K562 (cell line): Measurements from ENCODE around the gene PPP1R14C. TPM values are rescaled to one million over a fixed set of nuclear protein-coding genes. Genes with fewer than 3 reads are reported as not detected.

ENCODE experiments used
- ADNP ChIP-seq: fragments of 200-800 bp; sonication (Bioruptor generic); IDR thresholded peaks from 2 replicates; pipeline ENCODE4 v1.6.1; 2016; ENCODE audit warnings: missing genetic modification characterization, missing compliant biosample characterization
- BRD9 ChIP-seq: fragments of 450-650 bp; IDR thresholded peaks from 2 replicates; pipeline ENCODE4 v1.6.1; 2018; ENCODE audit warnings: low read depth; ENCODE audit not compliant: partially characterized antibody
- CBFA2T2 ChIP-seq: fragments of 450-650 bp; conservative IDR thresholded peaks from 2 replicates; pipeline ENCODE4 v1.6.1; 2017; ENCODE audit warnings: mild to moderate bottlenecking
- DLX4 ChIP-seq: fragments of 250-450 bp; sonication (Bioruptor Pico); IDR thresholded peaks from 2 replicates; pipeline ENCODE4 v1.6.1; 2021; ENCODE audit warnings: mild to moderate bottlenecking
- E4F1 ChIP-seq: fragments of 250-450 bp; sonication (Bioruptor Pico); IDR thresholded peaks from 2 replicates; pipeline ENCODE4 v1.5.0; 2021; ENCODE audit warnings: mild to moderate bottlenecking, borderline replicate concordance
- HMBOX1 ChIP-seq: sonication (generic); IDR thresholded peaks from 2 replicates; pipeline ENCODE4 v1.6.1; 2016
- KDM4B ChIP-seq, 2 experiments: fragments of 450-650 bp in 1 of 2; sonication (generic) in 1 of 2; IDR thresholded peaks; 2 replicates each; pipeline ENCODE4 v1.6.1; 2016 to 2017; ENCODE audit warnings: borderline replicate concordance in 2 of 2, antibody characterized with exemption in 1 of 2, low read depth in 1 of 2, mild to moderate bottlenecking in 1 of 2
- KDM5B ChIP-seq: fragments of 200-600 bp; sonication (generic); IDR thresholded peaks from 2 replicates; pipeline ENCODE4 v1.6.1; 2012; ENCODE audit warnings: low read depth, mild to moderate bottlenecking, moderate library complexity, low read length, control low read depth, inconsistent platforms; ENCODE audit not compliant: insufficient replicate concordance
- MNT ChIP-seq, 2 experiments: fragments of 450-650 bp; conservative IDR thresholded peaks; 2 replicates each; pipeline ENCODE4 v1.6.1; 2017; ENCODE audit warnings: mild to moderate bottlenecking in 2 of 2, moderate library complexity in 2 of 2
- NR2C1 ChIP-seq, 2 experiments: fragments of 450-650 bp; IDR thresholded peaks; 2 replicates each; pipeline ENCODE4 v1.6.1; 2017; ENCODE audit warnings: mild to moderate bottlenecking in 2 of 2, antibody characterized with exemption in 1 of 2, inconsistent platforms in 1 of 2, missing compliant biosample characterization in 1 of 2, missing genetic modification characterization in 1 of 2
- PCBP2 ChIP-seq: fragments of 200-400 bp; formaldehyde crosslinking; IDR thresholded peaks from 2 replicates; pipeline ENCODE4 v1.6.1; 2018; ENCODE audit warnings: low read length, low read depth, mild to moderate bottlenecking, moderate library complexity; ENCODE audit not compliant: poor library complexity, severe bottlenecking
- RFX7 ChIP-seq: fragments of 250-450 bp; sonication (Bioruptor Pico); IDR thresholded peaks from 2 replicates; pipeline ENCODE4 v1.5.1; 2021; ENCODE audit warnings: mild to moderate bottlenecking
- USF2 ChIP-seq: sonication (generic); formaldehyde crosslinking; IDR thresholded peaks from 2 replicates; pipeline ENCODE4 v1.5.0; 2020; ENCODE audit warnings: missing genetic modification reagents
- YY1 ChIP-seq, 3 experiments: IDR thresholded peaks; 2 replicates each; pipeline ENCODE4 v1.6.1; 2011; ENCODE audit warnings: low read length in 2 of 3, mild to moderate bottlenecking in 2 of 3, moderate library complexity in 2 of 3, borderline replicate concordance in 1 of 3, control low read depth in 1 of 3, low read depth in 1 of 3; ENCODE audit not compliant: insufficient read depth in 3 of 3, insufficient replicate concordance in 2 of 3, control insufficient read depth in 1 of 3, insufficient read length in 1 of 3; ENCODE audit errors: extremely low read depth in 1 of 3
- ZNF398 ChIP-seq: fragments of 250-450 bp; sonication (Bioruptor Pico); IDR thresholded peaks from 2 replicates; pipeline ENCODE4 v1.8.0; 2021; ENCODE audit warnings: moderate library complexity, mild to moderate bottlenecking, inconsistent platforms
- polyA plus RNA-seq, 8 experiments: library from polyadenylated mRNA; depleted of rRNA in 4 of 8; stranded (reverse) in 5 of 8; unstranded in 3 of 8; fragments of >200 nt; fragmentation: Nextera tagmentation in 2 of 8; fragmentation: Illumina TruSeq in 1 of 8; extraction: Ambion mirVana in 2 of 8; extraction: Trizol in 1 of 8; gene quantifications; 2 replicates each; pipeline versions ENCODE4 v1.2.1 to v1.2.3, GENCODE V29; 2011 to 2014; ENCODE audit warnings: inconsistent platforms in 1 of 8, missing spikeins in 1 of 8
- total RNA-seq, 7 experiments: library from RNA; depleted of rRNA in 6 of 7; stranded (reverse); fragments of >200 nt in 6 of 7; fragmentation: Illumina TruSeq in 2 of 7; extraction: Trizol in 2 of 7; gene quantifications; 2 replicates each; pipeline versions ENCODE4 v1.2.1 to v1.2.3, GENCODE V29; 2011 to 2021; ENCODE audit warnings: low replicate concordance in 1 of 7

Gene PPP1R14C
- total and polyA plus RNA-seq, 9 of the 15 experiments (the other 6 are each of a cell fraction or from before 2014, with no cell fraction given) = 4.5 to 16.6 (median 11.9) TPM

GRCh38 chr6:150297327-150298029 is 154.6 kb downstream of the PPP1R14C start (continued):
- TF ChIP-seq ZNF398 (no peak), PCBP2 (no peak), KDM4B (IDR thresholded peaks at IDR 0.05; ENCODE audit: borderline replicate concordance in 2 of 2, low read depth in 1 of 2) (no peak), RFX7 (CRISPR knock-in tag) (no peak), CBFA2T2 (no peak), KDM5B (peak; percentile 20), NR2C1 (IDR thresholded peaks at IDR 0.05) (no peak), NR2C1 (tag; IDR thresholded peaks at IDR 0.05) (no peak), DLX4 (no peak), ADNP (tag) (no peak), HMBOX1 (no peak), USF2 (CRISPR knock-in tag) (peak; percentile 2; the same call in 1 of the 2 replicates), BRD9 (no peak), E4F1 (no peak), MNT (conservative IDR thresholded peaks at IDR 0.05) (no peak), YY1 (IDR thresholded peaks at IDR 0.05; ENCODE audit: borderline replicate concordance in 1 of 3, control insufficient read depth in 1 of 3, extremely low read depth in 1 of 3, insufficient read depth in 3 of 3, insufficient read length in 1 of 3, insufficient replicate concordance in 2 of 3, low read depth in 1 of 3, low read length in 2 of 3) (no peak)
